KOPT-K1 (cell line): ENCODE data around the gene COA8.

ENCODE experiments used
- H3K27ac ChIP-seq: fragments of 200-600 bp; sonication (generic); 2 replicates; pipeline ENCODE4 v1.5.1; 2016; ENCODE audit warnings: antibody characterized with exemption, mild to moderate bottlenecking, low read depth, low read length; ENCODE audit not compliant: poor library complexity, severe bottlenecking
- H3K36me3 ChIP-seq: fragments of 200-600 bp; sonication (generic); 2 replicates; pipeline ENCODE4 v1.5.1; 2017; ENCODE audit warnings: antibody characterized with exemption, mild to moderate bottlenecking, low read length, moderate library complexity; ENCODE audit not compliant: insufficient read depth
- H3K9me3 ChIP-seq: fragments of 200-600 bp; sonication (generic); 2 replicates; pipeline ENCODE4 v1.5.1; 2017; ENCODE audit warnings: antibody characterized with exemption, low read length, mild to moderate bottlenecking; ENCODE audit not compliant: insufficient read depth, poor library complexity, severe bottlenecking

Gene COA8

DNA sequence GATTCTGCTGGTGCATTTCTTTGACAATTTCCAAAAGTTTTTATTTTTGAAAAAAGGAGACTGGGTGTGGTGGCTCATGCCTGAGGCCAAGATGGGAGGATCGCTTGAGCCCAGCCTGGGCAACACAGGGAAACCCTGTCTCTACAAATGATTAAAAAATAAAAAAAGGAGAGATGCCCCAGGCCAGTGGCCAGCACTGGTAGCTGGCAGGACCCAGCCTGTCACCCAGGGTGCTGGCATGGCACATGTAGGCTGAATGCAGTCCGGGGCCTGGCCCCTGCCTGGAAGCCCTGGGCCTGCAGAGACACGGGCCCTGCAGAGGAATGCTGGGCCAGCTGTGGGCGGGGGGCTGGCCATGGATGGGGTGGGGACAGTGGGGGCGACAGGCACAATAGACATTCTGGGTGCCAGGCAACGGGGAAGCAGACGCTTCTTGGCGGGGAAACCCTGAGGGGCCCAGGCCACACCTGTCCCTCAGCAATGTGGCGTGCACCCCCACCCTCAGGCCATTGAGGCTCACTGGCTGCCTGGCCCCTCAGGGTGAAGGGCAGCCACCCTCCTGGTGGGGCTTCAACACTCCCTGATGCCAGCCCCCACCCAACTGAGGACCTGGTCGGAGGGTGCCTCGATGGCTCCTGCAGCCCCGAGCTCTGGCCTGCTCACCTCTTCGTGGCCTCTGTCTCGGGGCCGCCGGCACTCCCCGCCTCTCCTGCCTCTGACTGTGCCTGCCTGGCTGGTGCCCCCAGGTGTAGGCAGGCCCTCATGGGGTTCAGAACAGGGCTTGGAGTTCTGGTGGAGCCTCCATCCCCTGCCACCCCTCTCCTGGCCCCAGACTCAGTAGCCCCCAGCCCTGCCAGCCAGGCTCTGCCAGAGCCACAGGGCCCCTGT is 21.7 kb upstream of the COA8 start:
- no peak overlapping the region for H3K27ac ChIP-seq
- H3K36me3 ChIP-seq: peaks cover 1% of the 10 kb centered on the region; the same call in 1 of the 2 replicates

DNA sequence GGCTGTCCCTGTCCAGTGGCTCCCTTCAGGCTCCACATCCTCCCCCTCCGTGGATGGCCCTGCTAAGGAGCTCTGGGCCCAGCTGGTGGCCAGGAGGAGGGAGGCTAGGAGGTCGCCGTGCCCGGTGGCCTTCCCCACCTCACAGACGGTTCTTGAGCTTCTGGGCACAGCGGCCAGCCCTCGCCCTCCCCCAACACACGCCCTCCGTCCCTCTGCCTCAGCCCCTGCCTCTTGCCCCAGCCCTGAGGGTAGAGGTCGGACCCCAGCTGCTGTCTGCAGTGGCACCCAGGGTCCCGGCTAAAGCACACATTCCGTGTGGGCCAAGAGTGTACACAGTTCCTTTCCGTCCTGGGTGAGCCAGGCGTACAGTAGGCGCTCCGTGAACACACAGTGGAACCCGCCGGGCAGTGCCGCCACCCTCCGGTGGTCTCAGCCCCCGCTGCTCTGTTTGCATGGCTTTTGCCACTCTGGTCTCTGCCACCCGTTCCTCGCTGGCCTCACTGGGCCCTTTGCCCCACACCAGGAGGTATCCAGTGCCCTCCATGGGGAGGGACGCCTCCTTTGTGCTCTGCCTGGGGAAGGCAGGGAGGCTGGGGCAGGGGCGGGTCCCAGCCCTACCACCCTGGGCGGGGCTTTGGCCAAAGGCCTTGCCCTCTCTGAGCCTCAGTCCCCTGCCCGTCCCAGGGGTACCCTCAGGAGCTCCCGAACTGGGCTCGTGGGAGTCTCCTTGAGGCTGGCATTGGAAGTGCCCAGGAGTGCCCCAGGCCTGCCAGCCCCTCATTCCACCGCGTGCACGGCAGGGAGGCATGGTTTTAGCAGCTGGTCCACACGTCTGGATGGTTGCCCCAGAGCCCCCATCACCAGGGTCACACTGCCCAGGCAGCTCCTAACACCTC is 20.8 kb upstream of the COA8 start:
- Histone ChIP-seq H3K27ac (no peak overlapping the region), H3K9me3 (no peaks in the 10 kb centered on the region), H3K36me3 (no peaks in the 10 kb centered on the region)

More for the DNA sequence above, 21.7 kb upstream of the COA8 start:
- H3K9me3 ChIP-seq: no peaks in the 10 kb centered on the region

DNA sequence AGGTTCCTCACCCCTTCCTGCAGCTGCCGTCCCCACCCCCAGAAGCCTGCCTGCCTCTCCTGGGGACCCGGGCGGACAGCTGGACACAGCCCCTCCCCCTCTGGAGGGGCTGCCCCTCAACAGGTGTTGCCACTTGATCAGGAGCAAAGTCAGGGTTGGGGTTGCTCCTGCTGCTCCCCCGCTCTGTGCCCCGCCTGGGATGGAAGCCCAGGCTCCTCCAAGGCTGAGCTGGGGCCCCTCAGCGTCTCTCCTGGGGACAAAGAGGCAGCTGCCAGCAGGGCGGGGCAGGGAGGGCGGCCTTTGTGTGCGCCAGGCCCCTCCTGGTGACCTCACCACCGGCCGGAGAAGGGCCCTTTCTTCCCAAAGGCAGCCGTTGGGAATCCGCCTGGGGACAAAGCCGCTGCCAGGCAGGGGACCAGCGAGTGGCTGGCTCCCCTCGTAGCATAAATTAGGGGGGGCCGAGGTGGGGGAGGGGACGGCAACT is 20.1 kb upstream of the COA8 start:
- Histone ChIP-seq H3K27ac (no peak overlapping the region), H3K9me3 (no peaks in the 10 kb centered on the region), H3K36me3 (no peaks in the 10 kb centered on the region)

DNA sequence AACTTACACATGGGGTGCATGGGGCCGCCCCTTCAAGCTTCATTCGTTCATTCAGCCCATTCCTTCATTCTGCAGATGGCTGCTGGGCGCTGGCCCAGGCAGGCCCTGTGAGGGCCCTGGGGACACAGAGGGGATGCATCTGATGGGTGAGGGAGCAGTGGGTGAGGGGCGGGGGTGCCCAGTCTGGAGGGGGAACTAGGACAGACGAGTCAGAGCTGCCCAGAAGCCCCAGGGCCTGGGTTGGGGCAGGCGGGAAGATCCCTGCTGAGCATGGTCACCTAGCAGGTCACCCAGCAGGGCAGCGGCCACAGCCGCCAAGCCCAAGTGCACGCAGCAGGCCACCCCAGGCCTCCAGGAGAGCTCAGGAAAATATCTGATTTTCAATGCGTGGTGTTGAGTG is 19.6 kb upstream of the COA8 start:
- H3K9me3 ChIP-seq: no peaks in the 10 kb centered on the region
- no peak overlapping the region for H3K27ac ChIP-seq
- no peaks in the 10 kb centered on the region for H3K36me3 ChIP-seq

DNA sequence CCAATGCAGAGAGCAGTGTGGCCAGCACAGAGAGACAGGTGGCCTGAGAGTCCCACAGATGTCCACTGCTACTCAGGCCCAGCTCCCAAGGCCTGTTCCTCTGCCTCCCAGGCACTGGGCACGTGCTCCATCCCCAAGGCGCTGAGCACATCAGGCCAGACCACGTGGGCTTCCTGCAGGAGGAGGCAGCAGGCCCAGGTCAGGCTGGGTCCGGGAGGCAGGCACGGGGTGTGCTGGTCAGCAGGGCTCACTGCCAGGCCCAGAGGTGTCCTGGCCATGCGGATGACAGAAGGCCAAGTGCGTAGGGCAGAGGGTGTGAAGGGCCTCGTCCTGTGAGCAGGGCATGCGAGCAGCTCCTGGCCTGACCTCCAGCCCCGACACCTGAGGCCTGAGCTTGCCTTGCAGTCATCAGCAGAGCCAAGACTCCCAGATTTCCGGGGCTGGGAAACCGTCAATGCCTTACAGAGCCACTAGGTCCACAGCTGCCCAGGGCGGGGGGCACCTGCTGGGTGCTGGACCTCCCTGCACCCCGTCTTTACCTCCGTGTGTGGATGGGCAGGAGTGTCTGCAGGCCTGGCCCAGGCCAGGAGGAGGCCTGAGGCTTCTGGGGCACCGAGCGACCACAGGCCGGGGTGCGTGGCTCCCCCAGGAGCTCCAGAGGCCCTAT is 18.9 kb upstream of the COA8 start:
- Histone ChIP-seq H3K27ac (no peak overlapping the region), H3K9me3 (no peaks in the 10 kb centered on the region), H3K36me3 (no peaks in the 10 kb centered on the region)

DNA sequence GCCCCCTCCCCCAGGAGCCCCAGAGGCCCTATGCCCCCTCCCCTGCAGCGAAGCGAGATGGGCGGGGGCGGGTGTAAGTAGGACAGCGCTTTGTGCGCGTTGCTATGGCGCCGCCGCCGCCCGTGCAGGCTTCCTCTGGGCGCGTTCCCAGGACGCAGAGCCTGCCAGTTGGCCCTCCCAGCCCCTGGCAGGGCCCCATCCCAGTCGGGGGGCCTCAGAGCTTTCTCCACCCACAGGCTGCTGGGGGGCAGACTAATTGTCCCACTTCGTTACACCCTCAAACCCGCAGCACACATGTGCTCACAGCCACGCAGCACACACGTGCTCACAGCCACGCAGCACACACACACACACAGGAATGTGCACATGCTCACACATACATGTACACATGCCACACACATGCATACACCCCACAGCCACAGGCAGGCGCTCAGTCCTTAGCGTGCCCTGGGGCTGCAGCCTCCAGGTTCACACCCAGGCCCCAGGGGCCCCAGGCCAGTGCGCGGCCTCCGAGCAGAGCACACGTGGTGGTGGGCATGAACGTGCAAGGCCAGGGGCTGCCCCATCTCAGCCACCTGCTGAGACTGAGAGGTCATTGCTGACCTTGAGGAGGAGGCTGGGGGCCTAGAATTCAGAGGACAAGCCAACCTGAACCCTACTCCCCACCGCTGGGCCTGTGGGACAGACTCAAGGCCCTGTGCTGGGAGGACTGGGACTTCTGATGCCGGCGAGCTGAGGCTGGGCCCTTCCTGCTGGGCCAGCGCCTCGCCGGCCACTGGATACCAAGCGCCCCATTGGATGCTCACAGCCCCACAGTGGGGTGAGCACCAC is 18.2 kb upstream of the COA8 start:
- no peaks in the 10 kb centered on the region for H3K9me3 ChIP-seq
- no peaks in the 10 kb centered on the region for H3K36me3 ChIP-seq
- H3K27ac ChIP-seq: no peak overlapping the region

DNA sequence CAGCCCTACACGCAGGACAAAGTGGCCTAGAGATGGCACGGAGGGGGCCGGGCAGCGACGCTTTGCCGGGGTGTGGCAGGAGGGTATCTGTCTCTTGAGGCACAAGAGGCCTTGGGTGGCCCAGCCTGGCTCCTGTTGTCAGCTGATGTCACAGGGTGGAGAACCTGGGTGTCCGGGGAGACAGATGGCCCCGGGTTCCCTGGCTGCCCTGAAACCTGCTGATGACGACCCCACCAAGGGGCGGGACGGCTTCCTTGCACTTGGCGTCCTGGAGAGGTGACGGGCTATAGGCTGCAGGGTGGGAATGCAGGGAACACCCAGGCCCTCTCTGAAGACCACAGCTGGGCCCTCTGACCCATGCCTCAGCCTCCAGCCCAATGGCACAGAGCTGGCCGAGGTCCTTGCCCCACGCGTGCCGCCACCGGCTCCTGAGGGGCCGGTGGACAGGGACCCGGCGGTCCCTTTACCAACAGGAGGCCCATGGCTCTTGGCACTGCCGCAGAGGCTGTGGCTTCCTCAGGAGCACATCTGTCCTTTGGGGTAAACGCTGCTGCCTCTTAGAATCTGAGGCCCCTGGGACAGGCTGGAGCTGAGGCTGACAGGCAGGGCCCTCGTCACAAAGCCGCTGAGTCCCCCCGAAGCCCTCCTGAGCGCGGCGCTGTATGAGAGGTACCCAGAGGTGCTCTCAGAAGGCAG is 17.4 kb upstream of the COA8 start:
- Histone ChIP-seq H3K36me3 (no peaks in the 10 kb centered on the region), H3K27ac (no peak overlapping the region), H3K9me3 (no peaks in the 10 kb centered on the region)

DNA sequence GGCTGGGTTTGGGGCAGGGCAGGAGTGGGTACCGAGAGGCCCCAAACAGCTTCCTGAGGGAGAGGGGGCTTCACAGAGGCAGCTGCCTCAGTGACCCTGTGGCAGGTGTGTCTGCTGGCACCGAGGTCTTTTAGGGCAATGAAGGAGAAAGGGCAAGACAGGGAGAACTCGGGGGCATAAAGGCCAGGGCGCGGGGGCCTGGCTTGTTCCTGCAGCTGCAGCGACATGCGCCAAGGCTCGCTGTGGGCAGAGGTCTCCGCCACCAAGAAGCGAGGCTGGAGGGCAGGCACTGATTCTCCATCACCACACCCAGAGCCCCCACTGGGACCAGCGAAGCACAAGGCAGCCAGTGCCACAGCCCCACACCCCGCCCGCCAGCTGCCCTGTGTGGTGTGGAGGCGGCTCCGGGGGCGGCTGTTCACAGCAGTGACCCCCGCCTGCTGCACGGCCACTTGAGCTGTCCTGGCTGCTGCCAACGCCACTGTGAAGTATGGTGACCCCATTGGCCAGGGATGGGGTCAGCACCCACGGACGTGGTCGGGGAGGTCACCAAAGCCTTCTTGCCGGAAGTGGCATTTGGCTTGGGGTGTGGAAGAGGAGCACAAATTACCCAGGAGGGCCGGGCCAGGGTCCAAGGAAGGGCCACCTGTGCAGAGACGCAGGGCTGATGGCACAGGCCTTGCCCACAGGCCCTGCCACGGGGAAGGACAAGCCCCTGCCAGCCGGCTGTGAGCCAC is 16.7 kb upstream of the COA8 start:
- Histone ChIP-seq H3K36me3 (no peaks in the 10 kb centered on the region), H3K27ac (no peak overlapping the region), H3K9me3 (no peaks in the 10 kb centered on the region)

DNA sequence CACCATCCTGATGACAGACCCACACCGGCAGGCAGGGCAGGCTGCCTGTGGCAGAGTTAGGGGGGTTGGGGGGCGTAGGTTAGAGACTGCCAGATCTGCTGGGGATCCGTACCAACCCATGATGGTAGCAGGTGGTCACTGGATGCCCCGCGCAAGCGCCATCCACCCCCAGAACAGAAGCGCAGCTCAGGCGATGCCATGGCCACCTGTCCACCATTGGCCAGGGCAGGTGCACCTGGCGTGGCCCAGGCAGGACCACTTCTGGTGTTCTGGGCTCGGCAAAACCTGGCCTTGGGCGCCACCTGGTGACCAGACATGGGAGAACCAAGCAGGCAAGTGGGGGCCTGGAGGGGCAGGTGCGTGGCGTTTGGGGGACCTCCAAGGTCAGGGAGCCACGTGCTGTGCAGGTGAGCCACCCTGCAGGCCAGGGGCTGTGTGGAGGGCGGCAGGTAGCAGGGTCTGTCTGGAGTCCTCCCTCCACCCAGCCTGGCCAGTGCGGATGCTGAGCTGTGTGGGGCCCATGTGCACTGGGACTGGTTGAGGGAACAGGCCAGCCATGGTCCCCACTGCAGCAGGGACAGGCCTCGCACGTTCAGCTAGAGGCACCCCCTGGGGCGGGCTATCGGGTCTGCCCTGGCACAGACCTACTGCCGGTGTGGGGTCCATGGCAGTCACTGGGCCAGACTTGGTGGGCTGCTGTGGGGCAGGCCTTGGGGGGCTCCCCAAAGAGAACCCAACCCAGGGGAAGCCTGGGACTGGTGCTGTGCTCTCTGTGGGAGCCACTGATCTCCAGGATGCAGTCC is 15.9 kb upstream of the COA8 start:
- H3K36me3 ChIP-seq: no peaks in the 10 kb centered on the region
- H3K9me3 ChIP-seq: no peaks in the 10 kb centered on the region
- no peak overlapping the region for H3K27ac ChIP-seq

DNA sequence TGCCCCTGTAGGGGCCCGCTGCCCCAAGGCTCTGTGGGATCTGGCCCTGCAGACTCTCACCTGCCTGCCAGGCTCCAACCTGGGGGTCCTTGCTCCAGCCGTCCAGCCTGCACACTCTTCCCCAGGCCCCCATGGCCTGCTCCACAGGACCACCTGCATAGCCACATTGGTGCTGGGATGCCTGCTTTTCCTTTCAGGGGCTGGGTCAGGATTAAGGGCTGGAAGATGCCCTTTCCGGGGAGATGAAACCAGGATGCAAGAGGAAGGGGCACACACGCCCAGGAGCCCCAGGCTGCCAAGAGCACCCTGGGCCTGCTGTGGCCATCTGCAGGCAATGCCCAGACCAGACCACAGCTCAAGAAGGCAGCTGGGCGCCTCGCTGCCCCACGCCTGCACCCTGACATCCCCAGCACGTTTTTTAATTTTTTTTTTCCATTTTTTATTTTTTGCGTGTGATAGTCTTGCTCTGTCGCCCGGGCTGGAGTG is 15.3 kb upstream of the COA8 start:
- no peaks in the 10 kb centered on the region for H3K9me3 ChIP-seq
- H3K27ac ChIP-seq: no peak overlapping the region
- no peaks in the 10 kb centered on the region for H3K36me3 ChIP-seq

DNA sequence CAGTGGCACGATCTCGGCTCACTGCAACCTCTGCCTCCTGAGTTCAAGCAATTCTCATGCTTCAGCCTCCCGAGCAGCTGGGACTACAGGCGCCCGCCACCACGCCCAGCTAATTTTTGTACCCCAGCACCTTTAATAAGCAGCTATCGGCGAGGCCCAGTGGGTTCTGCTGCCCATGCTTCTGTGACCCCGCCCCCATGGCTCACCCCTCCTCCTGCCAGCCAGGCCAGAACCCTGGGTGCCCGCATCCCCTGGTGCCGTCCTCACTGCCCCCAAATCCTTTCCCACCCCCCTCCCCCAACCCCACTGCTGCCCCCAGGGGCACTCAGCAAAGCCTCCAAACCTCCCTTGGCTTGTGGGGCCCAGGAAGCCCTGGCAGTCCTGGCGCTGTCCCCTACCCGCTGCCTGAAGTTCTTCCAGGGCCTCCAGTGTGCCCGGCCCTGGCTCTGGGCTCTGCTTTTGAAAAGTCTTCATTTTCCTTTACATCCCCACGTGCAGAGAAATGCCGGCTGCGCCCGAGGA is 14.8 kb upstream of the COA8 start:
- no peaks in the 10 kb centered on the region for H3K9me3 ChIP-seq
- H3K36me3 ChIP-seq: no peaks in the 10 kb centered on the region
- no peak overlapping the region for H3K27ac ChIP-seq
